Hepatocyte (in vitro differentiated cells): ENCODE measurements around the gene ACAP3. TPM values are rescaled to one million over a fixed set of nuclear protein-coding genes. Genes with fewer than 3 reads are reported as not detected.
"Not testable (repeated sequence)": the region's sequence is repeated elsewhere in the genome, so short reads cannot be mapped to it uniquely, and the experiment has no call there.

ENCODE experiments used
- DNase-seq: peaks from one replicate; pipeline ENCODE4 v3.0.0-alpha.2; 2016; ENCODE audit warnings: low spot score
- H2AFZ ChIP-seq: fragments of 200-600 bp; sonication (generic); 2 replicates; pipeline ENCODE4 v1.6.0; 2016; ENCODE audit warnings: antibody characterized with exemption, mild to moderate bottlenecking
- H3K27ac ChIP-seq: fragments of 200-600 bp; sonication (generic); 2 replicates; pipeline ENCODE4 v1.5.1; 2016; ENCODE audit warnings: mild to moderate bottlenecking
- H3K27me3 ChIP-seq: fragments of 200-600 bp; sonication (generic); 2 replicates; pipeline ENCODE4 v1.6.1; 2016
- H3K36me3 ChIP-seq: fragments of 200-600 bp; sonication (generic); replicated peaks from 2 replicates; pipeline ENCODE4 v1.5.1; 2016; ENCODE audit warnings: low read depth; ENCODE audit not compliant: insufficient read depth
- H3K4me1 ChIP-seq: fragments of 200-600 bp; sonication (generic); 2 replicates; pipeline ENCODE4 v1.5.1; 2016; ENCODE audit warnings: mild to moderate bottlenecking, moderate library complexity; ENCODE audit not compliant: insufficient read depth
- H3K4me2 ChIP-seq: fragments of 200-600 bp; sonication (generic); 2 replicates; pipeline ENCODE4 v1.6.0; 2016
- H3K4me3 ChIP-seq: fragments of 200-600 bp; sonication (generic); 2 replicates; pipeline ENCODE4 v1.5.1; 2016; ENCODE audit warnings: mild to moderate bottlenecking
- H3K79me2 ChIP-seq: fragments of 200-600 bp; sonication (generic); 2 replicates; pipeline ENCODE4 v1.6.0; 2017; ENCODE audit warnings: mild to moderate bottlenecking
- H3K9me2 ChIP-seq: fragments of 200-600 bp; sonication (generic); replicated peaks from 2 replicates; pipeline ENCODE4 v1.6.0; 2017; ENCODE audit warnings: mild to moderate bottlenecking; ENCODE audit not compliant: insufficient read depth
- H3K9me3 ChIP-seq: fragments of 200-600 bp; sonication (generic); 2 replicates; pipeline ENCODE4 v1.5.1; 2016; ENCODE audit warnings: low read depth, mild to moderate bottlenecking
- H4K20me1 ChIP-seq: fragments of 200-600 bp; sonication (generic); 2 replicates; pipeline ENCODE4 v1.6.0; 2016; ENCODE audit warnings: mild to moderate bottlenecking; ENCODE audit not compliant: insufficient read depth, poor library complexity, severe bottlenecking
- CTCF ChIP-seq: fragments of 200-600 bp; sonication (generic); IDR thresholded peaks from 2 replicates; pipeline ENCODE4 v1.5.1; 2016; ENCODE audit warnings: antibody characterized with exemption, mild to moderate bottlenecking; ENCODE audit not compliant: poor library complexity
- EZH2 ChIP-seq: fragments of 200-600 bp; sonication (generic); IDR thresholded peaks from 2 replicates; pipeline ENCODE4 v1.6.1; 2016; ENCODE audit warnings: antibody characterized with exemption, mild to moderate bottlenecking, borderline replicate concordance
- EZH2phosphoT487 ChIP-seq: fragments of 200-600 bp; sonication (generic); IDR thresholded peaks from one replicate; pipeline ENCODE4 v1.6.1; 2018; ENCODE audit warnings: antibody characterized with exemption, mild to moderate bottlenecking, low read depth, moderate library complexity; ENCODE audit not compliant: unreplicated experiment, severe bottlenecking
- WGBS: methylation state at CpG from one replicate; pipeline ENCODE4 v1.1.6; 2016; ENCODE audit warnings: low lambda C conversion rate; ENCODE audit errors: missing lambda C conversion rate; 5-methylcytosine and 5-hydroxymethylcytosine counted together
- polyA plus RNA-seq: library from polyadenylated mRNA; unstranded; fragments of >200 nt; fragmentation: Nextera tagmentation; extraction: Ambion mirVana; gene quantifications from 2 replicates; pipeline ENCODE4 v1.2.1, GENCODE V29; 2016
- total RNA-seq: library from RNA; depleted of rRNA; stranded (reverse); fragments of >200 nt; gene quantifications from 2 replicates; pipeline ENCODE4 v1.2.3, GENCODE V29; 2014

The ACAP3 gene
- total and polyA plus RNA-seq, 2 experiments from 2014 or later: 56.0 to 87.1 TPM

- Histone ChIP-seq H3K4me2 (no peak overlapping the region), H3K27ac (no peak overlapping the region), H2AFZ (no peak overlapping the region), H4K20me1 (no peaks in the 10 kb centered on the region), H3K36me3 (no peaks in the 10 kb centered on the region), H3K4me1 (no peaks in the 10 kb centered on the region), H3K79me2 (no peaks in the 10 kb centered on the region), H3K9me2 (no peaks in the 10 kb centered on the region), H3K4me3 (no peak overlapping the region), H3K9me3 (no peaks in the 10 kb centered on the region), H3K27me3 (no peaks in the 10 kb centered on the region)
- TF ChIP-seq CTCF (no peak), EZH2 (no peak), EZH2phosphoT487 (no peak)
- WGBS: 96% methylated on average over 12 of the region's 12 CpGs
- no peak for DNase-seq
Measured at GRCh38 chr1:1253314-1253713, 54.4 kb downstream of the ACAP3 start.

- H3K79me2 ChIP-seq: no peaks in the 10 kb centered on the region
- DNase-seq: no peak
- TF ChIP-seq CTCF: no peak
- no peak for TF ChIP-seq EZH2phosphoT487
- no peak for TF ChIP-seq EZH2
- 79% methylated on average over 14 of the region's 16 CpGs for WGBS
- H3K4me3 ChIP-seq: no peak overlapping the region
- peaks cover 3% of the 10 kb centered on the region for H3K4me1 ChIP-seq
- H2AFZ ChIP-seq: no peak overlapping the region
- H3K27me3 ChIP-seq: peaks cover 19% of the 10 kb centered on the region
- no peak overlapping the region for H3K27ac ChIP-seq
- H4K20me1 ChIP-seq: no peaks in the 10 kb centered on the region
- H3K9me3 ChIP-seq: no peaks in the 10 kb centered on the region
- no peaks in the 10 kb centered on the region for H3K9me2 ChIP-seq
- no peak overlapping the region for H3K4me2 ChIP-seq
- no peaks in the 10 kb centered on the region for H3K36me3 ChIP-seq
Measured at GRCh38 chr1:1250786-1251284, 56.9 kb downstream of the ACAP3 start.

- not testable (repeated sequence) for H3K4me1 ChIP-seq, DNase-seq, H3K36me3 ChIP-seq, H3K4me3 ChIP-seq, H3K27ac ChIP-seq, H3K4me2 ChIP-seq, H3K79me2 ChIP-seq, H4K20me1 ChIP-seq, H3K9me3 ChIP-seq, H2AFZ ChIP-seq, H3K9me2 ChIP-seq
- peaks cover 24% of the 10 kb centered on the region for H3K27me3 ChIP-seq
- 91% methylated on average over 12 of the region's 21 CpGs for WGBS
Measured at GRCh38 chr1:1248009-1248913, 59.5 kb downstream of the ACAP3 start.

GRCh38 chr1:1247341-1247913 is 60.3 kb downstream of the ACAP3 start:
- Histone ChIP-seq H3K4me1 (peaks cover 3% of the 10 kb centered on the region), H3K27me3 (peaks cover 24% of the 10 kb centered on the region), H2AFZ (no peak overlapping the region), H3K36me3 (no peaks in the 10 kb centered on the region), H3K9me2 (no peaks in the 10 kb centered on the region), H4K20me1 (no peaks in the 10 kb centered on the region), H3K4me2 (peak overlapping the region; percentile 70), H3K27ac (no peak overlapping the region), H3K79me2 (no peaks in the 10 kb centered on the region), H3K4me3 (no peak overlapping the region), H3K9me3 (no peaks in the 10 kb centered on the region)
- WGBS: 79% methylated on average over 25 of the region's 25 CpGs
- DNase-seq: no peak
- TF ChIP-seq EZH2phosphoT487 (no peak), EZH2 (no peak), CTCF (no peak)
